Measurements from ENCODE around the gene PKD2. TPM values are rescaled to one million over a fixed set of nuclear protein-coding genes. Genes with fewer than 3 reads are reported as not detected.

PKD2 gene
- total RNA-seq, 1 experiment from 2014 or later: 17.6 TPM

- Histone ChIP-seq H3K27ac (ENCODE audit: low read length) (no peak overlapping the region), H3K9ac (ENCODE audit: low read length) (no peak overlapping the region), H2AFZ (ENCODE audit: low read length) (no peak overlapping the region), H4K20me1 (ENCODE audit: insufficient read depth, low read depth, low read length) (no peaks in the 10 kb centered on the region), H3K4me2 (ENCODE audit: low read depth, low read length, poor library complexity, severe bottlenecking) (no peak overlapping the region), H3K9me2 (replicated peaks; ENCODE audit: insufficient read depth, low read length) (no peaks in the 10 kb centered on the region), H3K4me3 (ENCODE audit: low read length) (no peak overlapping the region), H3K27me3 (ENCODE audit: low read length) (no peaks in the 10 kb centered on the region), H3K79me2 (ENCODE audit: low read length) (no peaks in the 10 kb centered on the region), H3K4me1 (ENCODE audit: low read length) (no peaks in the 10 kb centered on the region), H3K36me3 (ENCODE audit: insufficient read depth, low read length) (no peaks in the 10 kb centered on the region), H3K9me3 (ENCODE audit: low read length) (no peaks in the 10 kb centered on the region)
- no peak for DNase-seq
Observed at GRCh38 chr4:88001871-88002270, 5.6 kb upstream of the PKD2 start.

DNA sequence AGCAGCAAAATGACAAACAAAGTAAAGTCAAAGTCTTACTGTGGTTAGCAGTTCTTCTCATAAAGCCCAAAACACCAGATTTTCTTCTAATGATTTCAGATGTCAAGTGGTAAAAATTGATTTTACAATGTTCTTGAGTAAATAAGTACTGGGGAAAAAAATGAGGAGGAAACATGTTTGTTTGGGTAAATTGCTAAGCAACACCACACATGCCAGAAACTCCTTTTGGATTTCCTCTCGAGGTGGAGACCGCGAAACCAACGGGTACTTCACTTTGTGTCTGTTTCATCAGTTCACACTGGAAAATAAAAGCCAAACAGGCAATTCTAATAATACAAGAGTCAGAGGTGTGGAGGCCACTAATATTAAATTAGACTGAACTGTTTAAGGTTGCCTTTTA lies 4.6 kb upstream of the PKD2 start:
- Histone ChIP-seq H3K79me2 (ENCODE audit: low read length) (peaks cover under 1% of the 10 kb centered on the region; the same call in 1 of the 2 replicates), H2AFZ (ENCODE audit: low read length) (no peak overlapping the region), H3K36me3 (ENCODE audit: insufficient read depth, low read length) (no peaks in the 10 kb centered on the region)

GRCh38 chr4:88003261-88003660 lies 4.2 kb upstream of the PKD2 start:
- no peak overlapping the region for H3K4me2 ChIP-seq (ENCODE audit: low read depth, low read length, poor library complexity, severe bottlenecking)
- H3K79me2 ChIP-seq (ENCODE audit: low read length): peaks cover 5% of the 10 kb centered on the region
- no peak overlapping the region for H2AFZ ChIP-seq (ENCODE audit: low read length)
- DNase-seq: no peak
- no peaks in the 10 kb centered on the region for H3K36me3 ChIP-seq (ENCODE audit: insufficient read depth, low read length)
- no peaks in the 10 kb centered on the region for H3K27me3 ChIP-seq (ENCODE audit: low read length)
- no peaks in the 10 kb centered on the region for H3K9me2 ChIP-seq (replicated peaks; ENCODE audit: insufficient read depth, low read length)
- 0 out of 2 replicates have a peak, but pooled peaks cover 3% of the 10 kb centered on the region for H3K4me1 ChIP-seq (ENCODE audit: low read length)
- no peak overlapping the region for H3K9ac ChIP-seq (ENCODE audit: low read length)
- H3K4me3 ChIP-seq (ENCODE audit: low read length): no peak overlapping the region
- no peak overlapping the region for H3K27ac ChIP-seq (ENCODE audit: low read length)
- no peaks in the 10 kb centered on the region for H4K20me1 ChIP-seq (ENCODE audit: insufficient read depth, low read depth, low read length)
- no peaks in the 10 kb centered on the region for H3K9me3 ChIP-seq (ENCODE audit: low read length)

More for the DNA sequence above, 4.6 kb upstream of the PKD2 start:
- H3K4me2 ChIP-seq (ENCODE audit: low read depth, low read length, poor library complexity, severe bottlenecking): no peak overlapping the region
- H3K9ac ChIP-seq (ENCODE audit: low read length): no peak overlapping the region
- H4K20me1 ChIP-seq (ENCODE audit: insufficient read depth, low read depth, low read length): no peaks in the 10 kb centered on the region
- H3K27ac ChIP-seq (ENCODE audit: low read length): no peak overlapping the region
- no peak for DNase-seq
- H3K4me1 ChIP-seq (ENCODE audit: low read length): 0 out of 2 replicates have a peak, but pooled peaks cover 3% of the 10 kb centered on the region
- no peaks in the 10 kb centered on the region for H3K9me3 ChIP-seq (ENCODE audit: low read length)
- H3K9me2 ChIP-seq (replicated peaks; ENCODE audit: insufficient read depth, low read length): no peaks in the 10 kb centered on the region
- no peak overlapping the region for H3K4me3 ChIP-seq (ENCODE audit: low read length)
- no peaks in the 10 kb centered on the region for H3K27me3 ChIP-seq (ENCODE audit: low read length)

- Histone ChIP-seq H3K4me1 (ENCODE audit: low read length) (peaks cover 17% of the 10 kb centered on the region), H3K27ac (ENCODE audit: low read length) (no peak overlapping the region), H3K9ac (ENCODE audit: low read length) (no peak overlapping the region), H3K4me2 (ENCODE audit: low read depth, low read length, poor library complexity, severe bottlenecking) (no peak overlapping the region), H3K36me3 (ENCODE audit: insufficient read depth, low read length) (no peaks in the 10 kb centered on the region), H3K4me3 (ENCODE audit: low read length) (no peak overlapping the region), H3K27me3 (ENCODE audit: low read length) (no peaks in the 10 kb centered on the region), H2AFZ (ENCODE audit: low read length) (no peak overlapping the region), H3K9me2 (replicated peaks; ENCODE audit: insufficient read depth, low read length) (no peaks in the 10 kb centered on the region), H4K20me1 (ENCODE audit: insufficient read depth, low read depth, low read length) (peaks cover 9% of the 10 kb centered on the region), H3K9me3 (ENCODE audit: low read length) (no peaks in the 10 kb centered on the region), H3K79me2 (ENCODE audit: low read length) (peaks cover 23% of the 10 kb centered on the region)
- no peak for DNase-seq
Observed at GRCh38 chr4:88005076-88005475, 2.4 kb upstream of the PKD2 start.

- peaks cover 25% of the 10 kb centered on the region for H3K4me1 ChIP-seq (ENCODE audit: low read length)
- no peak overlapping the region for H2AFZ ChIP-seq (ENCODE audit: low read length)
- H3K9ac ChIP-seq (ENCODE audit: low read length): no peak overlapping the region
- H3K4me2 ChIP-seq (ENCODE audit: low read depth, low read length, poor library complexity, severe bottlenecking): no peak overlapping the region
- peaks cover 9% of the 10 kb centered on the region for H4K20me1 ChIP-seq (ENCODE audit: insufficient read depth, low read depth, low read length)
- H3K9me3 ChIP-seq (ENCODE audit: low read length): no peaks in the 10 kb centered on the region
- no peak overlapping the region for H3K4me3 ChIP-seq (ENCODE audit: low read length)
- peaks cover 32% of the 10 kb centered on the region for H3K79me2 ChIP-seq (ENCODE audit: low read length)
- H3K27me3 ChIP-seq (ENCODE audit: low read length): no peaks in the 10 kb centered on the region
- no peaks in the 10 kb centered on the region for H3K9me2 ChIP-seq (replicated peaks; ENCODE audit: insufficient read depth, low read length)
- DNase-seq: no peak
- no peak overlapping the region for H3K27ac ChIP-seq (ENCODE audit: low read length)
- H3K36me3 ChIP-seq (ENCODE audit: insufficient read depth, low read length): no peaks in the 10 kb centered on the region
Observed at GRCh38 chr4:88005946-88006345, 1.5 kb upstream of the PKD2 start.

- no peaks in the 10 kb centered on the region for H3K9me3 ChIP-seq (ENCODE audit: low read length)
- no peaks in the 10 kb centered on the region for H3K9me2 ChIP-seq (replicated peaks; ENCODE audit: insufficient read depth, low read length)
- H3K4me3 ChIP-seq (ENCODE audit: low read length): peak overlapping the region; percentile 94
- no peak overlapping the region for H3K27ac ChIP-seq (ENCODE audit: low read length)
- peaks cover 9% of the 10 kb centered on the region for H4K20me1 ChIP-seq (ENCODE audit: insufficient read depth, low read depth, low read length)
- H3K79me2 ChIP-seq (ENCODE audit: low read length): peaks cover 42% of the 10 kb centered on the region
- no peaks in the 10 kb centered on the region for H3K27me3 ChIP-seq (ENCODE audit: low read length)
- peak overlapping the region; percentile 84 for H3K9ac ChIP-seq (ENCODE audit: low read length)
- H3K4me1 ChIP-seq (ENCODE audit: low read length): peaks cover 35% of the 10 kb centered on the region
- no peaks in the 10 kb centered on the region for H3K36me3 ChIP-seq (ENCODE audit: insufficient read depth, low read length)
- no peak for DNase-seq
- peak overlapping the region; percentile 95 for H3K4me2 ChIP-seq (ENCODE audit: low read depth, low read length, poor library complexity, severe bottlenecking)
- peak overlapping the region; percentile 3; the same call in 1 of the 2 replicates for H2AFZ ChIP-seq (ENCODE audit: low read length)
Observed at GRCh38 chr4:88006956-88007303, 505 bp upstream of the PKD2 start.

GRCh38 chr4:88008122-88008742 lies 797 bp downstream of the PKD2 start:
- H3K9ac ChIP-seq (ENCODE audit: low read length): peak overlapping the region; percentile 84
- H3K9me2 ChIP-seq (replicated peaks; ENCODE audit: insufficient read depth, low read length): no peaks in the 10 kb centered on the region
- peaks cover 9% of the 10 kb centered on the region for H4K20me1 ChIP-seq (ENCODE audit: insufficient read depth, low read depth, low read length)
- peak overlapping the region; percentile 94 for H3K4me3 ChIP-seq (ENCODE audit: low read length)
- peak; percentile 75 for DNase-seq
- H3K27ac ChIP-seq (ENCODE audit: low read length): no peak overlapping the region
- peak overlapping the region; percentile 95 for H3K4me2 ChIP-seq (ENCODE audit: low read depth, low read length, poor library complexity, severe bottlenecking)
- H3K4me1 ChIP-seq (ENCODE audit: low read length): peaks cover 48% of the 10 kb centered on the region
- H2AFZ ChIP-seq (ENCODE audit: low read length): 0 out of 2 replicates have a peak overlapping the region, but pooled peaks have one; percentile 16
- peaks cover 55% of the 10 kb centered on the region for H3K79me2 ChIP-seq (ENCODE audit: low read length)
- H3K9me3 ChIP-seq (ENCODE audit: low read length): no peaks in the 10 kb centered on the region
- H3K27me3 ChIP-seq (ENCODE audit: low read length): no peaks in the 10 kb centered on the region
- H3K36me3 ChIP-seq (ENCODE audit: insufficient read depth, low read length): no peaks in the 10 kb centered on the region

GRCh38 chr4:88008743-88009171 lies 1.3 kb downstream of the PKD2 start:
- Histone ChIP-seq H3K9me3 (ENCODE audit: low read length) (no peaks in the 10 kb centered on the region), H3K79me2 (ENCODE audit: low read length) (peaks cover 60% of the 10 kb centered on the region), H3K4me3 (ENCODE audit: low read length) (peak overlapping the region; percentile 94), H3K27me3 (ENCODE audit: low read length) (no peaks in the 10 kb centered on the region), H2AFZ (ENCODE audit: low read length) (no peak overlapping the region), H3K27ac (ENCODE audit: low read length) (no peak overlapping the region), H3K36me3 (ENCODE audit: insufficient read depth, low read length) (no peaks in the 10 kb centered on the region), H3K9ac (ENCODE audit: low read length) (peak overlapping the region; percentile 84), H3K4me1 (ENCODE audit: low read length) (peaks cover 54% of the 10 kb centered on the region), H3K4me2 (ENCODE audit: low read depth, low read length, poor library complexity, severe bottlenecking) (peak overlapping the region; percentile 95), H4K20me1 (ENCODE audit: insufficient read depth, low read depth, low read length) (peaks cover 9% of the 10 kb centered on the region), H3K9me2 (replicated peaks; ENCODE audit: insufficient read depth, low read length) (no peaks in the 10 kb centered on the region)
- peak; percentile 74 for DNase-seq
